Measurements from ENCODE around the gene WIPF2.

Gene WIPF2

DNA sequence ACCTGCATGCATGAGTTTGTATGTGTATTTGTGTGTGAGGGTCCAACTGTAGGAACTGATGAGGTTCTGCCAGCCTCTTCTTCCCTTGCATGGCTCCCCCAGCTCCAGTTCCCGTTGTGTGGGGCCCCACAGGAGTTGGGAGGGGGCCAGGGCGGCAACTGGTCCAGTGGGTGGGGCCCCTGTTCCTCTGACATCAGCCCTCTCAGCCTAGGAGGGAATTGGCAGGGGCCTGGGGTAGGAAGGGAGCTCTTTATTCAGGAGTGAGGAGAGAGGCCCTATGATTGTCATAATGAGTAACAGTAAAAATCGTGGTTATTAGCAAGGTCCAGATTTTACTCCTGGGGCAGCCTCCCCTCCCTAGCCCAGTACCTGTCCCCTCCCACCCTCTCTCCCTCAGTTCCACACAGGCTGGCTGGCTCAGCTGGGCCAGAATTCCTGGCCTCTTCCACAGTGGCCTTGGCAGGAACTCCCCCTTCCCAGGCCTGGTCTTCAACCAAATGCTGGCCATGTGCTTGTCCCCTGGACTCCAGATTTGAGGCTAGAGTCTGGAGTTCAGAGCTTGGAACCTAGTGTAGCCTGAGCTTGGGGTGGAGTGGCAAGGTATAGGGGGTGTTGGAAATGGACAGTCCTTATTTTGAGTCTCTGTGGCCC is 108.8 kb downstream of the WIPF2 start:
- DNase-seq = no peak

DNA sequence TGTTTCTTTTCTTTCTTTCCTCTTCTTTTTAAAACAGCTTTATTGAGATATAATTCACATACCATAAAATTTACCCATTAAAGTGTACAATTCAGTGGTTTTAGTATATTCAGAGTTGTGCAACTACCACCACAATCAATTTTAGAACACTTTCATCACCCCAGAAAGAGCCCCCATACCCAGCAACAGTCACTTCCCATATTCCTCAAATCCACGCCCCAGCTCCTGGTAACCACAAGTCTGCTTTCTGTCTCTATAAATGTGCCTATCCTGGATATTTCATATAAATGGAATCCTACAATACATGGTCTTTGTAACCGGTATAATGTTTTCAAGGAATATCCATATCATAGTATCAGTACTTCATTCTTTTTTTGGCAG is 109.3 kb downstream of the WIPF2 start:
- DNase-seq = no peak

DNA sequence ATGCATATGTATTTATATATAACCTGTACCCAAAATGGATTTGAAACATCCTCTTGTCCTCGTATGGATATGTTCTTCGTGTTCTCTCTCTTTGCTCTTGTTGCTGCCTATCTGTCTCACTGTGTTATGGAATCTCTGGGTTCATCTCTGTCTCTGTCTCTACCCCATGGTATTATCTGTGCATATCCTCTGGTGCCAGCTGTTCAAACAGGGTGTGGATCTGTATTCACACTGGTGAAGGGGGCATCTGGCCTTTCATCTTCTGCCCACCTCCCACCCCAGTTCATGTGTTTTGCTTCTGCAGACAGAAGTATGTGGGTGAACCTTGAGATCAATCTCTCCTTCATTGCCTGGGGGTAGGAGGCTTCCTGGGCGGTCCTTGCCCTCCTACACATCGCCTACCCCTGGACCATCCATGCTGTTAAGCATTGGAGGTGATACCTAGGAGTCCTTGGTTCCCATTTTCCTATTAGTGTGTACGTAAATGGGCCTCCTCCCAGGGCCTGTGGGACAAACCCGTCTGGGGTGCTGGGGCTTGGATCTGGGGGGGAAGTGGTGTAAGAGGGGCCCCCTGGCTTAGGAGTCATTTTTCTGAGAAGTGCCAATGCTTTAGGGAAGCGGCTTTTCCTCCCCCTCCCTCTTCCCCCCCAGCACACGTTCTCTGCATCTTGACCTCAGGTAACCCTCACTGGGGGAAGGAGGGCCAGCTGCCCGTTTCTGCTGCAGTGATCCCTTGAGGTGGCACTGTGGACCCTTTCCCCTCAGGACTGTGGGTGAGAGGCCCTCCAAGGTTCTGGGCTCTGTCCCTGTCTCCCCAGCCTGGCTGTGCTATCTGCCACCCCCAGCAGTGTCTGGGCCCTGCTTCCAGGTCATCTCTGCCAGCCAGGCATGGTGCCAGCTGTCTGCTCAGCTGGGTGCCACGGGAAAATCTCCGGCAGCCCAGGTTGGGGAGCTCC is 111.0 kb downstream of the WIPF2 start:
- peak in 1 of 6 experiments; percentile 42 for DNase-seq

DNA sequence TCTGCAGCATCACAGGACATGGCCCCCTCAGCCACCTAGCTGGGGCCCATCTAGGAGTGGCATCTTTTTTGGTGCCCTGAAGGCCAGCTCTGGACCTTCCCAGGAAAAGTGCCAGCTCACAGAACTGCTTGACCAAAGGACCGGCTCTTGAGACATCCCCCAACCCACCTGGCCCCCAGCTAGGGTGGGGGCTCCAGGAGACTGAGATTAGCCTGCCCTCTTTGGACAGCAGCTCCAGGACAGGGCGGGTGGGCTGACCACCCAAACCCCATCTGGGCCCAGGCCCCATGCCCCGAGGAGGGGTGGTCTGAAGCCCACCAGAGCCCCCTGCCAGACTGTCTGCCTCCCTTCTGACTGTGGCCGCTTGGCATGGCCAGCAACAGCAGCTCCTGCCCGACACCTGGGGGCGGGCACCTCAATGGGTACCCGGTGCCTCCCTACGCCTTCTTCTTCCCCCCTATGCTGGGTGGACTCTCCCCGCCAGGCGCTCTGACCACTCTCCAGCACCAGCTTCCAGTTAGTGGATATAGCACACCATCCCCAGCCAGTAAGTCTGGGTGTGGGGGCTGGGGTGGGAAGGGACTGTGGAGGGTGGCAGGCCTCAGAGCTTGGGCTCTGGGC is 111.9 kb downstream of the WIPF2 start:
- DNase-seq = no peak

GRCh38 chr17:40331743-40332641 is 112.9 kb downstream of the WIPF2 start:
- DNase-seq = peak in 1 of 6 experiments; percentile 20
